ENCODE measurements around the gene KIF21A.

GRCh38 chr12:39357041-39357440 lies 85.9 kb downstream of the KIF21A start:
- TF ChIP-seq POLR2A (IDR thresholded peaks at IDR 0.05; ENCODE audit: low read depth, low read length), result no peak
- TF ChIP-seq TAF1 (IDR thresholded peaks at IDR 0.05; ENCODE audit: low read depth, low read length), result no peak
- no peak for TF ChIP-seq POLR2AphosphoS5 (IDR thresholded peaks at IDR 0.05; ENCODE audit: low read depth, low read length)
- no peak for TF ChIP-seq SPI1 (IDR thresholded peaks at IDR 0.05; ENCODE audit: low read depth, low read length)

All from GM12891 (cell line).